Natural killer cell (primary cell): ENCODE data around the gene RAB11FIP3. TPM values are rescaled to one million over a fixed set of nuclear protein-coding genes. Genes with fewer than 3 reads are reported as not detected.
A peak's percentile ranks its signal among the peaks of the same experiment; 100 is the strongest.
"Not testable (repeated sequence)": the region's sequence is repeated elsewhere in the genome, so short reads cannot be mapped to it uniquely, and the experiment has no call there.

Experiments
- ATAC-seq, 3 donors: fragments of 150-1000 bp in 2 of 3; fragments of 200-7000 bp in 1 of 3; cut with Tn5 transposase; 1 replicate in 1 of 3; 2 replicates in 2 of 3; pipeline ENCODE4 v1.10.0; 2021; ENCODE audit warnings: mild to moderate bottlenecking in 2 of 3, moderate library complexity in 2 of 3
- DNase-seq, 2 donors: peaks; one replicate each; pipeline versions ENCODE4 v3.0.0 to v3.0.0-alpha.2; 2013 to 2021; ENCODE audit warnings: mixed read lengths in 1 of 2
- H3K27ac ChIP-seq: one replicate; pipeline ENCODE4 v1.5.1; 2013; ENCODE audit warnings: mild to moderate bottlenecking, low read length
- H3K27me3 ChIP-seq: one replicate; pipeline ENCODE4 v1.6.1; 2013; ENCODE audit warnings: low read length; ENCODE audit not compliant: control insufficient read depth, insufficient read depth
- H3K36me3 ChIP-seq: one replicate; pipeline ENCODE4 v1.6.1; 2013; ENCODE audit warnings: low read length; ENCODE audit not compliant: control insufficient read depth, insufficient read depth
- H3K4me1 ChIP-seq: one replicate; pipeline ENCODE4 v1.6.1; 2013; ENCODE audit warnings: low read length; ENCODE audit not compliant: control insufficient read depth, insufficient read depth
- H3K4me3 ChIP-seq: one replicate; pipeline ENCODE4 v1.5.1; 2013; ENCODE audit warnings: low read length
- H3K9me3 ChIP-seq: one replicate; pipeline ENCODE4 v1.6.1; 2013; ENCODE audit warnings: low read length; ENCODE audit not compliant: control insufficient read depth, insufficient read depth
- H3K27ac Mint-ChIP-seq, 2 donors: one replicate each; pipeline ENCODE4 v1.8.0; 2022; ENCODE audit warnings: mild to moderate bottlenecking in 2 of 2, mixed read lengths in 2 of 2, moderate library complexity in 1 of 2
- H3K27me3 Mint-ChIP-seq, 2 donors: one replicate each; pipeline ENCODE4 v1.8.0; 2022; ENCODE audit warnings: low read depth in 2 of 2, mixed read lengths in 2 of 2
- H3K36me3 Mint-ChIP-seq: one replicate; pipeline ENCODE4 v1.8.0; 2022; ENCODE audit warnings: mixed read lengths
- H3K4me1 Mint-ChIP-seq, 2 donors: one replicate each; pipeline ENCODE4 v1.8.0; 2022; ENCODE audit warnings: mixed read lengths in 2 of 2
- H3K4me3 Mint-ChIP-seq: one replicate; pipeline ENCODE4 v1.8.0; 2022; ENCODE audit warnings: mild to moderate bottlenecking, moderate library complexity, mixed read lengths
- H3K9me3 Mint-ChIP-seq, 2 donors: one replicate each; pipeline ENCODE4 v1.8.0; 2022; ENCODE audit warnings: mixed read lengths in 2 of 2
- WGBS: methylation state at CpG from one replicate; pipeline ENCODE4 v1.1.7; 2013; ENCODE audit warnings: missing lambda C conversion rate; ENCODE audit not compliant: insufficient coverage; 5-methylcytosine and 5-hydroxymethylcytosine counted together
- intact Hi-C: fragments of 100-400 bp; cut with micrococcal nuclease; formaldehyde crosslinking; loops from one replicate; pipeline ENCODE4 v1.14.2; 2022
- total RNA-seq, 4 donors: library from RNA; stranded (reverse); fragments of 120-200 nt in 1 of 4; gene quantifications; one replicate each; pipeline versions ENCODE4 v1.2.3 to v1.2.4, GENCODE V29; 2013 to 2022
- TF ChIP-seq, protein P1 (sequence below): fragments of 200-600 bp; IDR thresholded peaks from one replicate; pipeline ENCODE4 v1.8.0; 2022; ENCODE audit warnings: antibody characterized with exemption

The RAB11FIP3 gene
- total RNA-seq, 3 donors from 2014 or later (not counting 1 experiment from before 2014, with no cell fraction given) = 51.0 to 61.2 (median 55.3) TPM

DNA sequence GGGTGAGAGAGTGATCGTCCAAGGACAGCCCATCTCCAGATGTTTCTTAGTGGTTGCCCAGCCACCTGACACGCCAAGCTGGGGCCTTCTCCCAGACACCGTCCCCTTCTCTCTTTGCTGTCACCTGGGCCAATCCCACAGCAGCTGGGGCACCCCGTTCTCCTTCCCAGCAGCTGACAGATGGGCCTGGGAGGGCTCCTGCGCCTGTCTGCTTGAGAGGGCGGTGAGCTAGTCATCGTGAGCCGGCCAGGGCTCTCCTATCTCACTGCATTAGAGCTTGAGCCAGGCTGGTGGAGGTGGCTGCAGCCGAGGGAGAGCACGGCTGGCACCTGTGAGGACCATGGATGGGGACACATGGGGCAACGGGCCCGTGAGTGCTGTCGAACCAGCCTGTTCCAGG, 41.2 kb downstream of the RAB11FIP3 start:
- peaks cover 3% of the 10 kb centered on the region for H3K36me3 ChIP-seq
- TF ChIP-seq, protein P1, sequence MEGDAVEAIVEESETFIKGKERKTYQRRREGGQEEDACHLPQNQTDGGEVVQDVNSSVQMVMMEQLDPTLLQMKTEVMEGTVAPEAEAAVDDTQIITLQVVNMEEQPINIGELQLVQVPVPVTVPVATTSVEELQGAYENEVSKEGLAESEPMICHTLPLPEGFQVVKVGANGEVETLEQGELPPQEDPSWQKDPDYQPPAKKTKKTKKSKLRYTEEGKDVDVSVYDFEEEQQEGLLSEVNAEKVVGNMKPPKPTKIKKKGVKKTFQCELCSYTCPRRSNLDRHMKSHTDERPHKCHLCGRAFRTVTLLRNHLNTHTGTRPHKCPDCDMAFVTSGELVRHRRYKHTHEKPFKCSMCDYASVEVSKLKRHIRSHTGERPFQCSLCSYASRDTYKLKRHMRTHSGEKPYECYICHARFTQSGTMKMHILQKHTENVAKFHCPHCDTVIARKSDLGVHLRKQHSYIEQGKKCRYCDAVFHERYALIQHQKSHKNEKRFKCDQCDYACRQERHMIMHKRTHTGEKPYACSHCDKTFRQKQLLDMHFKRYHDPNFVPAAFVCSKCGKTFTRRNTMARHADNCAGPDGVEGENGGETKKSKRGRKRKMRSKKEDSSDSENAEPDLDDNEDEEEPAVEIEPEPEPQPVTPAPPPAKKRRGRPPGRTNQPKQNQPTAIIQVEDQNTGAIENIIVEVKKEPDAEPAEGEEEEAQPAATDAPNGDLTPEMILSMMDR = no peak
- H3K4me3 ChIP-seq = no peak overlapping the region
- ATAC-seq (no peak), DNase-seq (no peak)
- H3K27me3 ChIP-seq = no peaks in the 10 kb centered on the region
- 90% methylated on average over 13 of the region's 13 CpGs for WGBS
- Mint-ChIP-seq H3K4me3 (no peak overlapping the region), H3K27me3 (no peaks in the 10 kb centered on the region), H3K9me3 (no peaks in the 10 kb centered on the region), H3K4me1 (peaks cover 0 to 20% of the 10 kb centered on the region in 2 donors), H3K36me3 (peaks cover 6% of the 10 kb centered on the region), H3K27ac (peak overlapping the region in 1 of 2 donors; percentile 85)
- H3K4me1 ChIP-seq = no peaks in the 10 kb centered on the region
- intact Hi-C loops = no loop called here
- no peak overlapping the region for H3K27ac ChIP-seq
- no peaks in the 10 kb centered on the region for H3K9me3 ChIP-seq

GRCh38 chr16:467249-467871, 41.9 kb downstream of the RAB11FIP3 start:
- H3K4me3 ChIP-seq, H3K27ac ChIP-seq, H3K9me3 Mint-ChIP-seq, DNase-seq, H3K36me3 Mint-ChIP-seq, H3K4me1 ChIP-seq, ATAC-seq, H3K27me3 Mint-ChIP-seq, H3K9me3 ChIP-seq, H3K4me3 Mint-ChIP-seq, intact Hi-C loops, H3K27me3 ChIP-seq, H3K36me3 ChIP-seq: not testable (repeated sequence)
- Mint-ChIP-seq H3K4me1 (peaks cover 0 to 20% of the 10 kb centered on the region in 2 donors), H3K27ac (peak overlapping the region in 1 of 2 donors; percentile 85)
- WGBS = 72% methylated on average over 12 of the region's 12 CpGs

DNA sequence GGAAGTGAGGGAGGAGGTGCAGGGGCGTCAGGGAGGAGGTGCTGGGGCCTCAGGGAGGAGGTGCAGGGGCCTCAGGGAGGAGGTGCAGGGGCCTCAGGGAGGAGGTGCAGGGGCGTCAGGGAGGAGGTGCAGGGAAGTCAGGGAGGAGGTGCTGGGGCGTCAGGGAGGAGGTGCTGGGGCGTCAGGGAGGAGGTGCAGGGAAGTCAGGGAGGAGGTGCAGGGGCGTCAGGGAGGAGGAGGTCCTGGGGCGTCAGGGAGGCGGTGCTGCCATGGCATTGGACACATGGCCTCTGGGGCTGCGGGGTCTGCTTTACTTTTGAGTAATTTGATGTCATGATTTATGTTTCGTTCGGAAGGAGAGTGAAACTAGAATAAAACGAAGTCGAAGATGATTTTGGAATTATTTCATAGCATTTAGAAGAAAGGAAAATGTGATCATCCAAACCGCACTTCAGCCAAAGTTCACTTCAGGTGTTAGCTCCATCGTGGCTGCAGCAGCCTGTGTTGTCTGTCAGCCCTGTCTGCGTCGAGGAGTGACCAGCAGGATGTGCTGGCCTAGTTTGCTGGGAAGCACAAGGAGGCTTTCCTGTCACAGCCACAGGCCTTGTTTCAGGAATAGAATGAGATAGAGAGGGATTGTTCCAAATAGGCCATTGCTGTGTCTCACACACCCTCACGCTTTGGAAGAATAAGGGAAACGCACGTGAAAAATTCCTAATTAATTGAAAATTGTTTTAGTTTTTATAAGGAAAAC, 42.8 kb downstream of the RAB11FIP3 start:
- Histone ChIP-seq H3K27ac (no peak overlapping the region), H3K4me3 (no peak overlapping the region), H3K36me3 (peaks cover 3% of the 10 kb centered on the region), H3K4me1 (no peaks in the 10 kb centered on the region), H3K27me3 (no peaks in the 10 kb centered on the region), H3K9me3 (no peaks in the 10 kb centered on the region)
- peak overlapping the region in 1 of 2 donors; percentile 59 for H3K27ac Mint-ChIP-seq
- TF ChIP-seq, protein P1 = no peak
- ATAC-seq (no peak), DNase-seq (peak in 1 of 2 donors; percentile 20)
- H3K27me3 Mint-ChIP-seq = no peaks in the 10 kb centered on the region
- H3K4me1 Mint-ChIP-seq = peaks cover 0 to 20% of the 10 kb centered on the region in 2 donors
- intact Hi-C loops = no loop called here
- WGBS = 89% methylated on average over 19 of the region's 19 CpGs
- no peaks in the 10 kb centered on the region for H3K36me3 Mint-ChIP-seq
- no peaks in the 10 kb centered on the region for H3K9me3 Mint-ChIP-seq
- H3K4me3 Mint-ChIP-seq = no peak overlapping the region

DNA sequence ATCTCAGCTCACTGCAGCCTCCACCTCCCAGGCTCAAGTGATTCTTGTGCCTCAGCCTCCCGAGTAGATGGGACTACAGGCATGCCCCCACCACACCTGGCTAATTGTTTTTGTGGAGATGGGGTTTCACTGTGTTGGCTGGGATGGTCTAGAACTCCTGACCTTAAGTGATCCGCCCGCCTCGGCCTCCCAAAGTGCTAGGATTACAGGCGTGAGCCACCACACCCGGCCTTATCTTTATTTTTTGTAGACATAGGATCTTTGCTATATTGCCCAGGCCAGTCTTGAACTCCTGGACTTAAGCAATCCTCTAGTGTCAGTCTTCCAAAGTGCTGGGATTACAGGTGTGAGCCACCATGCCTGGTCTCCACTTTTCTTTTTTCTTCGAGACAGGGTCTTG, 44.0 kb downstream of the RAB11FIP3 start:
- H3K4me1 ChIP-seq, ATAC-seq, H3K27me3 ChIP-seq, H3K36me3 ChIP-seq, H3K27me3 Mint-ChIP-seq, H3K27ac Mint-ChIP-seq, intact Hi-C loops, H3K36me3 Mint-ChIP-seq, H3K9me3 ChIP-seq, H3K4me3 Mint-ChIP-seq, DNase-seq, H3K27ac ChIP-seq, H3K4me3 ChIP-seq, H3K9me3 Mint-ChIP-seq: not testable (repeated sequence)
- peaks cover 0 to 20% of the 10 kb centered on the region in 2 donors for H3K4me1 Mint-ChIP-seq
- WGBS = 98% methylated on average over 6 of the region's 7 CpGs
